UCSD-AML1 (cell line): ENCODE data around the gene NECAB3.
"Not testable (repeated sequence)": the region's sequence is repeated elsewhere in the genome, so short reads cannot be mapped to it uniquely, and the experiment has no call there.

Source experiments
- DNase-seq: peaks from one replicate; lab custom pipeline; 2025; ENCODE audit not compliant: unreplicated experiment; lab: John Stamatoyannopoulos, UW

Gene NECAB3, protein sequence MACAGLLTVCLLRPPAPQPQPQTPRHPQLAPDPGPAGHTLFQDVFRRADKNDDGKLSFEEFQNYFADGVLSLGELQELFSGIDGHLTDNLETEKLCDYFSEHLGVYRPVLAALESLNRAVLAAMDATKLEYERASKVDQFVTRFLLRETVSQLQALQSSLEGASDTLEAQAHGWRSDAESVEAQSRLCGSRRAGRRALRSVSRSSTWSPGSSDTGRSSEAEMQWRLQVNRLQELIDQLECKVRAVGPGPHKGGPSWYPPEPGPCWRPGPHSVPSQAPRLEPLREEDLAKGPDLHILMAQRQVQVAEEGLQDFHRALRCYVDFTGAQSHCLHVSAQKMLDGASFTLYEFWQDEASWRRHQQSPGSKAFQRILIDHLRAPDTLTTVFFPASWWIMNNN

DNA sequence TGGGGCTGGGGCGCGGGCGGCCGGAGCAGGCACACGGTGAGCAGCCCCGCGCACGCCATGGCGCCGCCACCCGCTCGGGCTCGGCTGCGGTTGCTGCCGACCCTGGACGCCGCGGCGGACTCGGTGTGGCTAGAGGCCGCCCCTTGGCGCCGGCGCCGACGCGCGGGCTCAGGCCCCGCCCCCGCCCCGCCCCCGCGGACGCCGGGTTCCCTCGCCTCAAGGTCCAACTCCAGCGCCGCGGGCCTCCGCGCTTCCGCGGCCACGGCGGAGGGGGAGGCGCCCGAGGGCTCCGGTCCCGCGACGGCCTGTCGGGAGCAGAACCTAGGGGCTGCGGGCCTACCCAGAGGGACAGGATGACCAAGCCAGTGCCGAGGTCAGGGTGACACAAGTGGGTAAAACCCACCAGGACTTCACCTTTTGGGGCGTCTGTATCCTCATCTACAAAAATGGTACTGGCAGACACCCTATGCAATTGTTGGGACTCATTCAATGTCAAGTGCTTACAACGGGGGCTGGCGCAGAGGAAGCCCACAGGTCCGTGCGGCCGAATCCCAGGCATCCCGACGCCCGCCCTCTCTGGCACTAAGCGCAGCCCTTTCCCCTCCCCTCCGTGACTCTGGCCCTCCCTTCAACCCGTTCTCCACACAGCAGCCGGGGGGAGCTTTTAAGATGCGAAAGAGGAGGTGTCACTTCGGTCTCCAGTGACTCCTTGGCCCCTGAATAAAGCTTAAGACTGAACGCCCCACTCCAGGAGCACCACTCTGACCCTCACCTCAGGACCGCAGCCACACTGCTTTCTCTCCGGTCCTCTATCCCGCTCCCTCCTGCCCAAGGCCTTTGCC, at the start of gene NECAB3:
Gene NECAB3 (minus strand): TSS at position 135 of the 842 bp plus-strand sequence. CDS start 76 bp downstream, at position 59.
- peak; percentile 83 for DNase-seq

DNA sequence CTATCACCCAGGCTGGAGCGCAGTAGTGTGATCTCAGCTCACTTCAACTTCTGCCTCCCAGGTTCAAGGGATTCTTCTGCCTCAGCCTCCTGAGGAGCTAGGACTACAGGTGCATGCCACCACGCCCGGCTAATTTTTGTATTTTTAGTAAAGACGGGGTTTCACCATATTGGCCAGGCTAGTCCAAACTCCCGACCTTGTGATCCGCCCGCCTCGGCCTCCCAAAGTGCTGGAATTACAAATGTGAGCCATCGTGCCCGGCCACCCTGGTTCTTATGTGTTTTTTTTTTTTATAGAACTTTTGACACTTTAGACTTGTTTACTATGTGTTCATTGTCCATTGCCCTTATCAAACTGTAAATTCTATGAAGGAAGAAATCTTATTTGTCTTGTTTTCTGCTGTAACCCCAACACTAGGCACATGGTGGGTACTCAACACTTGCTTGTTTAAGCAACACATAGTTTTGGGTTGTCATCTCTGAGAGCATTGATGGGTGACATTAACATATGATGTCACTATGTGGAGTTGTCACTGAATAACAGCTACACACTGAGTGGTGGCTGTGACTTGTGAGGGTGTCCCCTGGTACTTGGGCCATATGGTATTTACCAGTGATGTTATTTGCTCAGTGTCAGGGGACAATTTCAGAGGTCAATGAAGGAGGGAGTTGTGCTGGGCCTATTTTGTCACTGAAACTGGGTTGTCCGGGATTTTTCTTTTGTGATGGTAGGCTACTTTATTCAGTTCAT, 47.3 kb upstream of the NECAB3 start:
- no peak for DNase-seq

DNA sequence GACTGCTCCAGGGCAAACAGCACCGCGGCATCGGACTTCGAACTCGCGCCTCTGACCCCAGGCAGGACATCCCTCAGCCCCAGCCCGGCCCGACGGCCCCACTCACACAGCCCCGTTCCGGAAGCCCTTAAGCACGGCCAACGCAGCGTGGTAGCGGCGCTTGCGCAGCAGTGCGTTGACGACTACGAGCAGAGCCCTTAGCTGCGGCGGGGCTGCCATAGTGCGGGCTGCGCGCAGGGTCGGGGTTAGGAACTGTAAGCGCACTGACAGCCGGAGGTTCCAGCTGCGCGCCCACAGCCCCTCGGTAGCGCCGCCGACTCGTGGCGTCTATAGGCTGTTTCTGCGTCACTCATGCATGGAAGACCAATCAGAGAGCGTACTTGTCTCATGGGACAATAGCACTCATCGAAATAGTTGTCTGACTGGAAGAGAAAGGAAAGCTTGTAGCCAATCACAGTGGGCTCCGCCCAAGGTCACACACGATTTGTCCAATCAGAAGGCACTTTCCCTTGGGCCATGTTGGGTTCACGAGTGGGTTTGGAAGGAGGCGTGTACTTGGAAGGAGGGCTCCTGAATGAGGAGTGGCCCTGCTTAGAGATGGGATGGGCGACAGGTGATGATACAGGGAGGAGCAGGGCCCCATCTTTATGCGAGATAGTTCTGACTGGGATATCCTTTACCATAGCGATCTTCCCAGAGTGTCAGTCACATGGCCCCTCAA, 45.9 kb upstream of the NECAB3 start, which contains the start of gene PXMP4:
Gene PXMP4 (minus strand): TSS at position 322 of the 721 bp plus-strand sequence. CDS start 103 bp downstream, at position 219.
- peak; percentile 90 for DNase-seq

DNA sequence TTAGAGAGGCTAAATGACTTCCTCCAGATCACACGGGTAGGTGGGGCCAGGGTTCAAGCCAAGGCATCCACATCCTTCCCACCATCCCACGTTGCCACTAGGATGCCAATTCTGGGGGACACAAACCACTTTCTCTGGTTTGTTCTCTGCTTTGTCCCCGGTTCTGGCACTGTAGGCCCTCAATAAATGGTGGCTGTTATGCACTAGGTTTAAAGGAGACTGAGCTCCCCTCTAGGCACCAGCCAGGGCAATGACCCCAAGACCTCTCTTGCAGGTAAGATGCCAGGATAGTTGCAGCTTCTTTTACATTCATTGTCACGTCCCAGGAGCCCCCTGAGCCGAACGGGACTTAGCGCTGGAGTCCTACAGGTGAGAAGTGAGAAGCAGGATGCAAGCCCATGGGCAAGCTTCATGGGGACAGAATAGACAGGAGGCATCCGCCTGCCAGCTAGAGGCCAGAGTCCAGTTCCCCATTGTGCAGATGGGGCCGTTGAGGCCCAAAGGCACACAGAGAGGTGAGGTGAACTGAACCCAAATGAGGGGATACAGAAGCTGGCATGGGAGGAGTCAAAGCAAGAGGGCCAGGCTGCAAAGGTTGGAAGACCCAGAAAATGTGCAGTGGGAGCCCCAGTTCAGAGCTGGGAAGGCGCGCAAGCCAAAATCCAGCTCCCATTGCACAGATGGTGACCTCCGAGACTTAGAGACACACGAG, 45.2 kb upstream of the NECAB3 start:
- DNase-seq: no peak

DNA sequence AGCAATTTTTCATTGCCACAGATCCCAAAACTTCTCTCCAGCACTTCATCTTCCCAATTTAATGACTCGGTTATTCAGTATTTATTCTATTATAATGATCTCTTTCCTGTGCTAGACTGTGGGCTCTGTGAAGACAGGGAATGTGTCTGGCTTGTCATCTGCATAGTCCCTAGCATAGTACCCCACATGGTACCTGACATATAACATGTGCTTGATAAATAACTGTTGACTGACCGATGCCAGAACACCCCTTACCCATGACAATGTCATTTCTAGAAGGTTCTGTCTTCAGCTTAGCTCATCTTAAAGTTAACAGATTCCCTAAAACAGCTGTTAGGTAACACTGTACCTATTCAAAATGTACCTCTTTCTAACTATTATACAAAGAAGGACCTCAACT, 42.3 kb upstream of the NECAB3 start:
- no peak for DNase-seq

DNA sequence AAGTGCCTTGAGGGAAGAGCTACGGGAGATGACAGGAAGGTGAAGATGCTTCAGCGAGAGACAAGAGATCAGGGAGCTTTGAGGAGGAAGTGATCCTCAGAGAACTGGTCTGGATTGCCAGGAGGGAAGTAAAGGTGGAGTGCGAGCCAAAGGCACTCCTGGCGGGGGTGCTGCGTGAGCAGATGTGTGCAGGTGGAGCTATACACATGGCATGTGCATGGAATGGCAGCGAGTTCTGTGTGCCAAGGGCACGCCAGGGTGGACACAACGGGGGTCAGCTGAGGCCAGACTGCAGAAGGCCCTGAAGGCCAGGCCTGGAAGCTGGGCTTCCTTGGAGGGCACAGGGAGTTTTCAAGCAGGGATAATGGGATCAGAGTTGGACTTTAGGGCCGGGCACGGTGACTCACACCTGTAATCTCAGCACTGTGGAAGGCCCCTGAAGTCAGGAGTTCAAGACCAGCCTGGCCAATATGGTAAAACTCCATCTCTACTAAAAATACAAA, 39.7 kb upstream of the NECAB3 start:
- no peak for DNase-seq

DNA sequence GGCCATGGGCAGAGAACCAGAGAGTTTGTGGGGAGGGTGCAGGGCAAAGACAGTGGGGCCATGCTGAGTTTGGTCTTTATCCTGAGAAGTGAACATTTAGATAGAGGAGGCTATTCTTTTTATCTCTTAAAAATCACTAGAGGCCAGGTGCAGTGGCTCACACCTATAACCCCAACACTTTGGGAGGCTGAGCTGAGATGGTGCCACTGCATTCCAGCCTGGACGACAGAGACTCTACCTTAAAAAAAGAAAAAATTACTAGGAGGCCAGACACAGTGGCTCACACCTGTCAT, 37.2 kb upstream of the NECAB3 start:
- no peak for DNase-seq

DNA sequence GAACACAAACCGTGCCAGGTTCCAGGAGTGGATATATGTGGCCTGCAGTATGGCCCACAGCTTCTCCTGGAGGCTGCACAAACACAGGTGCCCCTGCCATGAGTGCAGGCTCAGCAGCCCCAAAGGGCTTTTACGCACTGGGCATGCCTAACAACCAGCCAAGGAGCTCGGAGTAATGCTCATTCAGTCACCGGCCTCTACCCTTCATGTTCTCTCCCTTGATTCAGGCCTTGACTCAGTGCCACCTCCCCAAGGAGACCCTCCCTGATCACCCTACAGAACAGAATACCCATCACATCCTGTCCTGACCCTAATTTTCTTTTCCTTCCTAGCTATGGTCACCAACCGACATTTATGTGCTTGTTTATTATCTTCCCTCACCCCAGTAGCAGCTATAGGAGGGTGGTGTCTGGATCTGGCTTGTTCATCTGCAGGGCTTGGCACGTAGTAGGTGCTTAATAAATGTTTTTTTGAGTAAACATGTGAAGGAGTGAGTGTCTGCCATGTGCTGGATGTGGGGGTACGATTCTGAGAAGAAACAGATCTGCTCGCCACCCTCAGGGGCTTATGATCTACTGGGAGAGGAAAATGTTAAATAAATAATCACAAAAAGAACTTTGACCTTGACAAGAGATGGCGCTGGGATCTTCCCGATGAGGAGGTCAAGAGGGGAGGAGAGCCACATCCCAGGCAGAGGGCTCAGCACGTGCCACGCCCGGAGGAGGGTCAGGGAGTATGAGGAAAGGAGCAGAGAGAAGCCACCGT, 36.6 kb upstream of the NECAB3 start:
- DNase-seq: no peak

DNA sequence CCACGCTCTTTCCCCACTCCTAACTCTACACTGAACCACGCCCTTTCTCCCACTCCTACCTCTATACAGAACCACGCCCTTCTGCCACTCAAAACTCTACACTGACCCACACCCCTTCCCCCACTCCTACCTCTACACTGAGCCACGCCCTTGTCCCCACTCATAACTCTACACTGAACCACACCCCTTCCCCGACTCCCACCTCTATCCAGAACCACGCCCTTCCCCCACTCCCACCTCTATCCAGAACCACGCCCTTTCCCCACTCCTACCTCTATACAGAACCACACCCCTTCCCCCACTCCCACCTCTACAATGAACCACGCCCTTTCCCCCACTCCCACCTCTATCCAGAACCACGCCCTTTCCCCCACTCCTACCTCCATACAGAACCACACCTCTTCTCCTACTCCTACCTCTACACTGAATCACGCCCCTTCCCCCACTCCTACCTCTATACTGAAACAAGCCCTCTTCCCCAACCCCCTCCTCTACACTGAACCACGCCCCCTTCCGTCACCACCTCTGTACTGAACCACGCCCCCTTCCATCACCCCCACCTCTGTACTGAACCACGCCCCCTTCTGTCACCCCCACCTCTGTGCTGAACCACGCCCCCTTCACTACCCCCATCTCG, 35.8 kb upstream of the NECAB3 start:
- DNase-seq: no peak

DNA sequence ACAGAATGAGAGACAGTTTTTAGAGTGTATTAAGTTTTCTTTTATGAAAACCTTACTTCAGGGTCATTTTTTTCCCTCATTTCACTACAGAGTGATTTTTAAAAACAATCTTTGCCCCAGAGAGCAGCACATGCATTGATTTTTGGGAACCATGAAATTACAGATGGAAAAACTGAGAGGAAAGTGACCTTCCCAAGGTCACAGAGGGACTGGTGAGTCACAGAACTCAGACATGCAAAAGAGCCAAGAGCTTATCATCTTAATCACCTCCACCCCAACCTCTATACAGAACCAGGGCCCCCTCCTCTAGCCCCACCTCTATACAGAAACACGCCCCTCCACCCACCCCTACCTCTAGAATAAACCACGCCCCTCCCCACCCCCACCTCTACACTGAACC, 35.2 kb upstream of the NECAB3 start:
- no peak for DNase-seq

DNA sequence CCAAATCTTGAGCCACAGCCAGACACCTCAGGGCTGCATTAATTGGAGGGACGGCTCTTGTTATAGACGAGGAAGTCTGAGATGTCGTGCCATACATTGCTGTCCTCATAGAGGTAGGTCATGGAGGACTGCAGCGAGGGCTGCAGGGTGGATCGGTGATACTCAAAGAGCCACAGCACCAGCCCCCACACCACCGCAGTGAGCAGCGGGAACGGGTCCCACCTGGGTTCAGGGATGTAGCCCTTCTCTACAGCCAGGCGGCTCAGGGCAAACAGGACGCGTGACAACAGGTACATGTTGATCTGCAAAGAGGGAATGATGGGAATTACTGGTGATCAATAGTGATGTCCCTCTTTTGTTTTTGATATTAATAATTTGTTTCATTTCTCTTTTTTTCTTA, 33.4 kb upstream of the NECAB3 start:
- DNase-seq: no peak

DNA sequence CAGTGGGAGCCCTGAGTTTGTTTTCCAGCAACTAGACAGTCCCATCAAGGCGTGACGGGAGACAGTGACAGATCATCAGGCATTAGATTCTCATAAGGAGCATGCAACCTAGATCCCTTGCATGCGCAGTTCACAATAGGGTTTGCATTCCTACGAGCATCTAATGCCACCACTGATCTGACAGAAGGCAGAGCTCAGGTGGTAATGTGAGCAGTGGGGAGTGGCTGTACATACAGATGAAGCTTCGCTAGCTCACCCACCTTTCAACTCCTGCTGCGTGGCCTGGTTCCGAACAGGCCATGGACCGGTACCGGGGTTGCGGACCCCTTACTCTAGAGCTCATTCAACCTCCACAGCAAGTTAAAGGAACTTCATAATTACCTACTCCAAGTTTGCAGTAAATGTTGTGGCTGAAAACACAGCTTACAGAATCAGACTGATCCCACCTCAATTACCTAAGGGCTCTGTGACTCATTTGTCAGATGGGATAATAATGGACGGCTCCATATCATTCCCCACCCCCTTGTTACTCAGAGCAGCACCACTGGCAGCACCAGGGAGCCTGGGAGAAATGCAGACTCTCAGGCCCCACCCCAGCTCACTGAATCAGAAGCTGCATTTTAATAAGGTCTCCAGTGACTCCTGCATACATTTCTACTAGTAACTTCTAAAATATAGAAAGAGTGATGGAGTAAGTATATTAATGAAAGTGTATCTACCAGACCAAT, 30.1 kb upstream of the NECAB3 start:
- no peak for DNase-seq

DNA sequence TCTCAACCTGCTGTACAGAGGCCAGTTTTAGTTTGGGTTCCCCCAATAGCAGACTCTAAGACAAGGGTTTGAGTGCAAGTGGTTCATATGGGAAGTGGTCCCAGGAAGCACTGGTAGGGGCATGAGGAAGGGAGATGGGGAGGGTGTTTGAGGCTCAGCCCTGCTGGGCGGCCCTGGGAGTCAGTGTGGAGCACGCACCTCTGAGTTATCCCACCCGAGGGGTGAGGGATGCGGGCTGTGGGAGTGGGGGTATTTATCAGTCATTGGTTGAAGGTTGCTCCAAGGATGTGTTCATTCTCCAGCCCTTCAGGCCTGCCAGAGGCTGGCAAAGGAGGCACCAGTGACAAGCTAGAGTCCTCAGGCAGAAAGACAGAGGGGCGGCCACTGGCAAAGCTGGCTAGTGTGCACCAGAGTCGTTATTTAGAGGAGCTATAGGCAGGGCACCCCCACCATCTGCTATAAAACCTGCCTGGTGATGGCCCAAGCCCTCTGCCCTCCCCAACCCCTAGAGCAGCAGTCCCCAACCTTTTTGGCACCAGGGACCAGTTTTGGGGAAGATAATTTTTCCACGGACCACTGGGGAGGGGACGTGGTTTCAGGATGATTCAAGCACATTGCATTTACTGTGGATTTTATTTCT, 29.4 kb upstream of the NECAB3 start:
- no peak for DNase-seq

DNA sequence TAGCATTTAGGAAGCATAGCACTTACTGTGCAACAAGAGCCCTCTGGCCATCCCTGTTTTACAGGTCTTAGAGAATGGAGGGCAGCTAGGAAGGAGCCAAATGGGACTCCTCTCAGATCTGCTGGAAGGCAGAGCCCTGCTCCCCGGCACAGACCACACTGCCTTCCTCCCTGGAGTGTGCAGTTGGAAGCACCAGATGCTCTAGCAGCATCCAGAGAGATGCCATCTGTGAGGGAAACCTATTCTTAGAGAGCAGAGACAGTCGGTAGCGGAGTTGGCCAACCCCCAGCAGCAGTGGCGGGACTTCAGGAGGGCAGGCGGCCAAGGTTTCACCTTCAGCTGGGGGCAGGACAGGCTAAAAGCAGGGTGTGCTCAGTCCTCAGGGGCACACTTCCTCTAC, 28.6 kb upstream of the NECAB3 start:
- DNase-seq: no peak

DNA sequence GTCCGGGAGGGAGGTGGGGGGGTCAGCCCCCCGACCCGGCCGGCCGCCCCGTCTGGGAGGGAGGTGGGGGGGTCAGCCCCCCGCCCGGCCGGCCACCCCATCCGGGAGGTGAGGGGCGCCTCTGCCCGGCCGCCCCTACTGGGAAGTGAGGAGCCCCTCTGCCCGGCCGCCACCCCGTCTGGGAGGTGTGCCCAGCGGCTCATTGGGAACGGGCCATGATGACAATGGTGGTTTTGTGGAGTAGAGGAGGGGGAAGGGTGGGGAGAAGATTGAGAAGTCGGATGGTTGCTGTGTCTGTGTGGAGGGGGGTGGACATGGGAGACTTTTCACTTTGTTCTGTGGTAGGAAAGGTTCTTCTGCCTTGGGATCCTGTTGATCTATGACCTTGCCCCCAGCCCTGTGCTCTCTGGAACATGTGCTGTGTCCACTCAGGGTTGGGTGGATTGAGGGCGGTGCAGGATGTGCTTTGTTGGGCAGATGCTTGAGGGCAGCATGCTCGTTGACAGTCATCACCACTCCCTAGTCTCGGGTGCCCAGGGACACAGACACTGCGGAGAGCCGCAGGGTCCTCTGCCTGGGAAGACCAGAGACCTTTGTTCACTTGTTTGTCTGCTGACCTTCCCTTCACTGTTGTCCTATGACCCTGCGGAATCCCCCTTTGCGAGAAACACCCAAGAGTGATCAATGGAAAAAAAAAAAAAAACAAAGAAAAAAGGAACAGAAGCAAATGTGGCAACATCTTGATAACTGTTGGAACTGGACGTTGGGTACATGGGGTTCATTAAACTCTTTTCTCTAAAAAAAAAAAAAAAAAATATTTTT, 27.6 kb upstream of the NECAB3 start:
- DNase-seq: no peak

DNA sequence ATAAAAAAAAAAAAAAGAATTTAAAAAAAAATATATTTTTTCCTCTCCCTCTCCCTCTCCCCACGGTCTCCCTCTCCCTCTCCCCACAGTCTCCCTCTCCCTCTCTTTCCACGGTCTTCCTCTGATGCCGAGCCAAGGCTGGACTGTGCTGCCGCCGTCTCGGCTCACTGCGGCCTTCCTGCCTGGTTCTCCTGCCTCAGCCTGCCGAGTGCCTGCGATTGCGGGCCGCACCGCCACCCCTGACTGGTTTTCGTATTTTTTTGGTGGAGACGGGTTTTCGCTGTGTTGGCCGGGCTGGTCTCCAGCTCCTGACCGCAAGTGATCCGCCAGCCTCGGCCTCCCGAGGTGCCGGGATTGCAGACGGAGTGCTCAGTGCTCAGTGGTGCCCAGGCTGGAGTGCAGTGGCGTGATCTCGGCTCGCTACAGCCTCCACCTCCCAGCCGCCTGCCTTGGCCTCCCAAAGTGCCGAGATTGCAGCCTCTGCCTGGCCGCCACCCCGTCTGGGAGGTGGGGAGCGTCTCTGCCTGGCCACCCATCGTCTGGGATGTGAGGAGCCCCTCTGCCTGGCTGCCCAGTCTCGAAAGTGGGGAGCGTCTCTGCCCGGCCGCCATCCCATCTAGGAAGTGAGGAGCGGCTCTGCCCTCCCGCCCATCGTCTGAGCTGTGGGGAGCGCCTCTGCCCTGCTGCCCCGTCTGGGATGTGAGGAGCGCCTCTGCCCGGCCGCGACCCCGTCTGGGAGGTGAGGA, 26.6 kb upstream of the NECAB3 start:
- DNase-seq: not testable (repeated sequence)
